ENCODE data around the gene GNAI1.

DNA sequence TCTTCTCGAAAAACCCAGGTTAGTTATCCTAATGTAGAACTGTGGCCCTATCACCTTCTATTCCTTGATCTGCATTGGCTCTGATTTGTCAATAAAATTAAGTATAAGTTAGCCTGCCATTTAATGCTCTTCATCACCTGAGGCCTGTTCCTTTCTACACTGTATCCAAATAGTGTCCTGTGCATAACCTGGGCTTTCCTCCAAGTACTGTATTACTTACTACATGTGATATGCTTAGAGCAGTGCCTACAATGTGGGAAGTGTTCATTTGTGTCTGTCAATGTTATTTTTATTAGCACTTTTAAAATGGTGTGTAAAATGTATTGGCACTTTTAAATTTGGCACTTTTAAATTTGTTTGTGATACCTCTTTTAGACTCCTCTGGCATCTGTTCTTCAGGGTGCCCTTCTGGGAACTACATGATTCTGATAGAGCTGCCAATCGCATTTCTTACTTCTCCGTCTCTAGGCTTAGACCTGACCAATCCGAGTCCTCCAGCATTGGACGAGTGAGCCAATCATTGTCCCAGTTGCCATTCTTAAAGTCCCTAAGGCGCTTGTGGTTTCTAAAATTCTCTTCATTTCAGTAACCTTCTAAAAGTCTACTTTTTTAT, 85.5 kb downstream of the GNAI1 start:
- TF ChIP-seq, protein P1, sequence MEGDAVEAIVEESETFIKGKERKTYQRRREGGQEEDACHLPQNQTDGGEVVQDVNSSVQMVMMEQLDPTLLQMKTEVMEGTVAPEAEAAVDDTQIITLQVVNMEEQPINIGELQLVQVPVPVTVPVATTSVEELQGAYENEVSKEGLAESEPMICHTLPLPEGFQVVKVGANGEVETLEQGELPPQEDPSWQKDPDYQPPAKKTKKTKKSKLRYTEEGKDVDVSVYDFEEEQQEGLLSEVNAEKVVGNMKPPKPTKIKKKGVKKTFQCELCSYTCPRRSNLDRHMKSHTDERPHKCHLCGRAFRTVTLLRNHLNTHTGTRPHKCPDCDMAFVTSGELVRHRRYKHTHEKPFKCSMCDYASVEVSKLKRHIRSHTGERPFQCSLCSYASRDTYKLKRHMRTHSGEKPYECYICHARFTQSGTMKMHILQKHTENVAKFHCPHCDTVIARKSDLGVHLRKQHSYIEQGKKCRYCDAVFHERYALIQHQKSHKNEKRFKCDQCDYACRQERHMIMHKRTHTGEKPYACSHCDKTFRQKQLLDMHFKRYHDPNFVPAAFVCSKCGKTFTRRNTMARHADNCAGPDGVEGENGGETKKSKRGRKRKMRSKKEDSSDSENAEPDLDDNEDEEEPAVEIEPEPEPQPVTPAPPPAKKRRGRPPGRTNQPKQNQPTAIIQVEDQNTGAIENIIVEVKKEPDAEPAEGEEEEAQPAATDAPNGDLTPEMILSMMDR (IDR thresholded peaks at IDR 0.05) = no peak
- no peak for TF ChIP-seq POLR2A (IDR thresholded peaks at IDR 0.05)

Data from uterus (tissue), 2 donors.